IPS-20b (cell line): Measurements from ENCODE around the gene LGR6.
A peak's percentile ranks its signal among the peaks of the same experiment; 100 is the strongest.
"Not testable (repeated sequence)": the region's sequence is repeated elsewhere in the genome, so short reads cannot be mapped to it uniquely, and the experiment has no call there.

Source experiments
- H3K27ac ChIP-seq: one replicate; pipeline ENCODE4 v1.5.1; 2013; ENCODE audit warnings: low read length
- H3K27me3 ChIP-seq: 2 replicates; pipeline ENCODE4 v1.6.1; 2013; ENCODE audit warnings: mild to moderate bottlenecking, low read length, inconsistent platforms; ENCODE audit not compliant: insufficient read depth
- H3K36me3 ChIP-seq: 2 replicates; pipeline ENCODE4 v1.6.1; 2013; ENCODE audit warnings: low read depth, mild to moderate bottlenecking, inconsistent platforms, low read length, moderate library complexity; ENCODE audit not compliant: insufficient read depth
- H3K4me1 ChIP-seq: 2 replicates; pipeline ENCODE4 v1.6.1; 2013; ENCODE audit warnings: mild to moderate bottlenecking, control low read depth, inconsistent platforms, low read length, moderate library complexity; ENCODE audit not compliant: insufficient read depth
- H3K4me3 ChIP-seq: 2 replicates; pipeline ENCODE4 v1.5.1; 2013; ENCODE audit warnings: mild to moderate bottlenecking, low read length, inconsistent platforms
- H3K9ac ChIP-seq: 2 replicates; pipeline ENCODE4 v1.6.1; 2013; ENCODE audit warnings: low read depth, mild to moderate bottlenecking, inconsistent platforms, low read length, moderate library complexity
- H3K9me3 ChIP-seq: 2 replicates; pipeline ENCODE4 v1.6.1; 2013; ENCODE audit warnings: mild to moderate bottlenecking, low read depth, low read length, inconsistent platforms; ENCODE audit not compliant: insufficient read depth

Gene LGR6

GRCh38 chr1:202193614-202194327, at the start of gene LGR6:
Gene LGR6 (plus strand): TSS chr1:202193799. CDS start chr1:202193990, 191 bp downstream.
- Histone ChIP-seq H3K36me3 (no peaks in the 10 kb centered on the region), H3K27ac (no peak within 1 kb of the TSS), H3K4me1 (no peaks in the 10 kb centered on the region), H3K4me3 (peak within 1 kb of the TSS; percentile 54), H3K9ac (no peak within 1 kb of the TSS), H3K9me3 (no peaks in the 10 kb centered on the region), H3K27me3 (peaks cover 47% of the 10 kb centered on the region)

- H3K27ac ChIP-seq, result peak within 1 kb of the TSS; percentile 46
Measured at GRCh38 chr1:202144402-202145067, 49.1 kb upstream of the LGR6 start, which contains the start of gene ARL8A. Gene ARL8A (minus strand): TSS chr1:202144737. CDS start chr1:202144572, 165 bp downstream.

GRCh38 chr1:202145068-202145743, 48.4 kb upstream of the LGR6 start:
- H3K27ac ChIP-seq, result no peak overlapping the region
- peak overlapping the region; percentile 98 for H3K4me3 ChIP-seq
- H3K9ac ChIP-seq, result peak overlapping the region; percentile 68; the same call in 1 of the 2 replicates
- H3K36me3 ChIP-seq, result no peaks in the 10 kb centered on the region
- peaks cover 15% of the 10 kb centered on the region for H3K27me3 ChIP-seq
- no peaks in the 10 kb centered on the region for H3K9me3 ChIP-seq
- peaks cover 7% of the 10 kb centered on the region for H3K4me1 ChIP-seq

More at GRCh38 chr1:202144402-202145067, 49.1 kb upstream of the LGR6 start, which contains the start of gene ARL8A:
- no peaks in the 10 kb centered on the region for H3K36me3 ChIP-seq
- H3K9ac ChIP-seq, result peak within 1 kb of the TSS; percentile 79
- H3K4me1 ChIP-seq, result peaks cover 7% of the 10 kb centered on the region
- no peaks in the 10 kb centered on the region for H3K9me3 ChIP-seq
- H3K4me3 ChIP-seq, result peak within 1 kb of the TSS; percentile 98
- H3K27me3 ChIP-seq, result peaks cover 15% of the 10 kb centered on the region

GRCh38 chr1:202145744-202146140, 47.9 kb upstream of the LGR6 start:
- H3K9ac ChIP-seq, H3K4me1 ChIP-seq, H3K4me3 ChIP-seq, H3K9me3 ChIP-seq, H3K36me3 ChIP-seq, H3K27ac ChIP-seq: not testable (repeated sequence)
- H3K27me3 ChIP-seq, result peaks cover 15% of the 10 kb centered on the region

GRCh38 chr1:202146279-202146678, 47.3 kb upstream of the LGR6 start:
- H3K4me3 ChIP-seq, result no peak overlapping the region
- H3K36me3 ChIP-seq, result no peaks in the 10 kb centered on the region
- H3K4me1 ChIP-seq, result peaks cover 7% of the 10 kb centered on the region
- H3K9ac ChIP-seq, result no peak overlapping the region
- no peak overlapping the region for H3K27ac ChIP-seq
- H3K27me3 ChIP-seq, result peaks cover 15% of the 10 kb centered on the region
- no peaks in the 10 kb centered on the region for H3K9me3 ChIP-seq

- no peaks in the 10 kb centered on the region for H3K36me3 ChIP-seq
- no peak overlapping the region for H3K4me3 ChIP-seq
- H3K27ac ChIP-seq, result no peak overlapping the region
- no peak overlapping the region for H3K9ac ChIP-seq
- H3K4me1 ChIP-seq, result peaks cover 7% of the 10 kb centered on the region
- peaks cover 15% of the 10 kb centered on the region for H3K27me3 ChIP-seq
- no peaks in the 10 kb centered on the region for H3K9me3 ChIP-seq
Measured at GRCh38 chr1:202146993-202147392, 46.6 kb upstream of the LGR6 start.

- H3K36me3 ChIP-seq, result no peaks in the 10 kb centered on the region
- H3K27me3 ChIP-seq, result peaks cover 15% of the 10 kb centered on the region
- H3K4me3 ChIP-seq, result no peak overlapping the region
- H3K9me3 ChIP-seq, result no peaks in the 10 kb centered on the region
- H3K4me1 ChIP-seq, result peaks cover 4% of the 10 kb centered on the region; the same call in 1 of the 2 replicates
- no peak overlapping the region for H3K27ac ChIP-seq
- H3K9ac ChIP-seq, result no peak overlapping the region
Measured at GRCh38 chr1:202148391-202148790, 45.2 kb upstream of the LGR6 start.

GRCh38 chr1:202149566-202149965, 44.0 kb upstream of the LGR6 start:
- no peak overlapping the region for H3K9ac ChIP-seq
- H3K27me3 ChIP-seq, result peaks cover 15% of the 10 kb centered on the region
- H3K4me3 ChIP-seq, result no peak overlapping the region
- no peaks in the 10 kb centered on the region for H3K9me3 ChIP-seq
- no peaks in the 10 kb centered on the region for H3K36me3 ChIP-seq
- peaks cover 9% of the 10 kb centered on the region; the same call in 1 of the 2 replicates for H3K4me1 ChIP-seq
- no peak overlapping the region for H3K27ac ChIP-seq

- no peak overlapping the region for H3K9ac ChIP-seq
- H3K4me1 ChIP-seq, result peaks cover 8% of the 10 kb centered on the region; the same call in 1 of the 2 replicates
- H3K36me3 ChIP-seq, result no peaks in the 10 kb centered on the region
- peaks cover 11% of the 10 kb centered on the region for H3K27me3 ChIP-seq
- H3K27ac ChIP-seq, result no peak overlapping the region
- no peak overlapping the region for H3K4me3 ChIP-seq
- no peaks in the 10 kb centered on the region for H3K9me3 ChIP-seq
Measured at GRCh38 chr1:202150187-202150586, 43.4 kb upstream of the LGR6 start.

GRCh38 chr1:202150602-202151001, 43.0 kb upstream of the LGR6 start:
- H3K9me3 ChIP-seq, result no peaks in the 10 kb centered on the region
- no peak overlapping the region for H3K4me3 ChIP-seq
- peaks cover 6% of the 10 kb centered on the region; the same call in 1 of the 2 replicates for H3K27me3 ChIP-seq
- peaks cover 6% of the 10 kb centered on the region; the same call in 1 of the 2 replicates for H3K4me1 ChIP-seq
- H3K27ac ChIP-seq, result no peak overlapping the region
- no peak overlapping the region for H3K9ac ChIP-seq
- no peaks in the 10 kb centered on the region for H3K36me3 ChIP-seq

GRCh38 chr1:202151045-202151444, 42.6 kb upstream of the LGR6 start:
- H3K4me1 ChIP-seq, result peaks cover 6% of the 10 kb centered on the region; the same call in 1 of the 2 replicates
- H3K9ac ChIP-seq, result no peak overlapping the region
- no peaks in the 10 kb centered on the region for H3K36me3 ChIP-seq

More at GRCh38 chr1:202151045-202151444, 42.6 kb upstream of the LGR6 start:
- peaks cover 2% of the 10 kb centered on the region; the same call in 1 of the 2 replicates for H3K27me3 ChIP-seq
- no peak overlapping the region for H3K27ac ChIP-seq
- H3K4me3 ChIP-seq, result no peak overlapping the region
- H3K9me3 ChIP-seq, result no peaks in the 10 kb centered on the region
